GM18867 (cell line): ENCODE results near the gene ZNF618.

Experiments
- ATAC-seq: cut with Tn5 transposase; IDR thresholded peaks from one replicate; pipeline ENCODE4 v1.9.1; 2021; ENCODE audit warnings: mild to moderate bottlenecking, moderate library complexity; ENCODE audit not compliant: unreplicated experiment

ZNF618 gene

GRCh38 chr9:113999256-114000062 lies 123.3 kb downstream of the ZNF618 start:
- ATAC-seq: no peak

- no peak for ATAC-seq
Measured at GRCh38 chr9:114000063-114000454, 124.0 kb downstream of the ZNF618 start.

GRCh38 chr9:114000671-114001409 lies 124.7 kb downstream of the ZNF618 start:
- no peak for ATAC-seq

- ATAC-seq: no peak
Measured at GRCh38 chr9:114001410-114001685, 125.2 kb downstream of the ZNF618 start.

- ATAC-seq: no peak
Measured at GRCh38 chr9:114001794-114002261, 125.7 kb downstream of the ZNF618 start.

- no peak for ATAC-seq
Measured at GRCh38 chr9:114002271-114002985, 126.3 kb downstream of the ZNF618 start.

- no peak for ATAC-seq
Measured at GRCh38 chr9:114002986-114003350, 126.9 kb downstream of the ZNF618 start.

GRCh38 chr9:114003351-114003750 lies 127.2 kb downstream of the ZNF618 start:
- ATAC-seq: no peak

- no peak for ATAC-seq
Measured at GRCh38 chr9:114003758-114004157, 127.6 kb downstream of the ZNF618 start.

GRCh38 chr9:114004221-114004716 lies 128.2 kb downstream of the ZNF618 start:
- ATAC-seq: no peak

- ATAC-seq: no peak
Measured at GRCh38 chr9:114005371-114006154, 129.5 kb downstream of the ZNF618 start.

- ATAC-seq: no peak
Measured at GRCh38 chr9:114006155-114006550, 130.0 kb downstream of the ZNF618 start.

- no peak for ATAC-seq
Measured at GRCh38 chr9:114006931-114007691, 131.0 kb downstream of the ZNF618 start.

GRCh38 chr9:114007991-114008666 lies 132.0 kb downstream of the ZNF618 start:
- no peak for ATAC-seq

GRCh38 chr9:114008667-114009410 lies 132.7 kb downstream of the ZNF618 start:
- ATAC-seq: no peak

GRCh38 chr9:114011313-114011712 lies 135.2 kb downstream of the ZNF618 start:
- ATAC-seq: no peak

GRCh38 chr9:114012126-114012525 lies 136.0 kb downstream of the ZNF618 start:
- ATAC-seq: no peak

GRCh38 chr9:114014044-114014443 lies 137.9 kb downstream of the ZNF618 start:
- no peak for ATAC-seq

GRCh38 chr9:114015607-114016006 lies 139.5 kb downstream of the ZNF618 start:
- no peak for ATAC-seq
